H1 (cell line): Measurements from ENCODE around the gene COL4A1. TPM values are rescaled to one million over a fixed set of nuclear protein-coding genes. Genes with fewer than 3 reads are reported as not detected.

Experiments used
- CTCF ChIA-PET: fragments of 300-600 bp; sonication (Branson Sonifier 250); formaldehyde crosslinking; loops from one replicate; lab custom pipeline; 2021; ENCODE audit not compliant: partially characterized antibody; lab: Charles Lee
- POLR2A ChIA-PET: fragments of 300-600 bp; sonication (Branson Sonifier 250); formaldehyde crosslinking; loops from one replicate; lab custom pipeline; 2021; ENCODE audit warnings: inconsistent platforms; ENCODE audit not compliant: partially characterized antibody; lab: Charles Lee
- DNase-seq, 2 experiments: peaks; one replicate each; pipeline versions ENCODE4 v3.0.0 to v3.0.0-alpha.2; 2010 to 2022; ENCODE audit warnings: low spot score in 2 of 2, low read depth in 1 of 2, mixed read lengths in 1 of 2
- FAIRE-seq: peaks from 2 replicates; lab custom pipeline; 2011; peaks lifted over from hg19 to GRCh38; lab: Jason Lieb, UNC
- H2AFZ ChIP-seq: 2 replicates; pipeline ENCODE4 v1.8.1; 2012; ENCODE audit warnings: low read length, inconsistent platforms
- H2AK5ac ChIP-seq: 2 replicates; pipeline ENCODE4 v1.6.1; 2013; ENCODE audit warnings: low read depth, low read length
- H2BK120ac ChIP-seq: replicated peaks from 2 replicates; pipeline ENCODE3; 2013; ENCODE audit warnings: low read depth, low read length, inconsistent platforms
- H2BK12ac ChIP-seq: 2 replicates; pipeline ENCODE4 v1.6.1; 2013; ENCODE audit warnings: low read depth, low read length
- H2BK15ac ChIP-seq: 2 replicates; pipeline ENCODE4 v1.6.1; 2013; ENCODE audit warnings: low read length
- H2BK20ac ChIP-seq: 2 replicates; pipeline ENCODE4 v1.6.1; 2013; ENCODE audit warnings: low read length
- H2BK5ac ChIP-seq: 2 replicates; pipeline ENCODE4 v1.6.1; 2013; ENCODE audit warnings: low read depth, low read length
- H3K14ac ChIP-seq: 2 replicates; pipeline ENCODE4 v1.6.1; 2013; ENCODE audit warnings: inconsistent platforms; ENCODE audit not compliant: insufficient read length
- H3K18ac ChIP-seq: 2 replicates; pipeline ENCODE4 v1.6.1; 2013; ENCODE audit warnings: low read length; ENCODE audit errors: extremely low read depth
- H3K23ac ChIP-seq: 2 replicates; pipeline ENCODE4 v1.6.1; 2013; ENCODE audit warnings: inconsistent platforms; ENCODE audit not compliant: insufficient read length
- H3K23me2 ChIP-seq: 2 replicates; pipeline ENCODE4 v1.6.1; 2013; ENCODE audit warnings: low read depth, low read length
- H3K27ac ChIP-seq: 2 replicates; pipeline ENCODE4 v1.6.1; 2011; ENCODE audit warnings: low read depth, low read length, inconsistent platforms
- H3K27me3 ChIP-seq, 4 experiments: replicated peaks in 1 of 4; 1 replicate in 1 of 4; 2 replicates in 3 of 4; pipeline versions ENCODE4 v1.6.1 to v1.8.1; 2011 to 2013; ENCODE audit warnings: low read length in 3 of 4, mild to moderate bottlenecking in 3 of 4, inconsistent platforms in 2 of 4, mixed read lengths in 2 of 4, moderate library complexity in 1 of 4; ENCODE audit not compliant: control insufficient read depth in 3 of 4, insufficient read depth in 3 of 4; ENCODE audit errors: extremely low read depth in 1 of 4
- H3K36me3 ChIP-seq, 4 experiments: 2 replicates each; pipeline versions ENCODE4 v1.6.1 to v1.8.1; 2011 to 2013; ENCODE audit warnings: mild to moderate bottlenecking in 4 of 4, low read length in 3 of 4, moderate library complexity in 2 of 4, control low read depth in 1 of 4, inconsistent platforms in 1 of 4; ENCODE audit not compliant: insufficient read depth in 4 of 4, control insufficient read depth in 2 of 4
- H3K4ac ChIP-seq: replicated peaks from 2 replicates; pipeline ENCODE3; 2013; ENCODE audit warnings: low read length, low read depth, mixed read lengths, inconsistent platforms; ENCODE audit not compliant: insufficient read length
- H3K4me1 ChIP-seq, 4 experiments: replicated peaks in 1 of 4; 1 replicate in 1 of 4; 2 replicates in 3 of 4; pipeline versions ENCODE4 v1.6.1 to v1.8.1; 2011 to 2013; ENCODE audit warnings: low read length in 3 of 4, inconsistent platforms in 2 of 4, mixed read lengths in 1 of 4; ENCODE audit not compliant: insufficient read depth in 4 of 4, control insufficient read depth in 3 of 4
- H3K4me2 ChIP-seq, 2 experiments: 2 replicates each; pipeline versions ENCODE4 v1.6.1 to v1.8.1; 2011 to 2013; ENCODE audit warnings: low read depth in 2 of 2, low read length in 2 of 2, control low read depth in 1 of 2, inconsistent platforms in 1 of 2, mild to moderate bottlenecking in 1 of 2; ENCODE audit not compliant: insufficient read depth in 1 of 2
- H3K4me3 ChIP-seq, 4 experiments: fragments of 200-600, 300-600 bp in 1 of 4; sonication (generic), shearing (Covaris generic), sonication (Bioruptor Twin) in 1 of 4; 2 replicates each; pipeline versions ENCODE4 v1.5.1 to v1.8.1; 2011 to 2016; ENCODE audit warnings: low read length in 4 of 4, low read depth in 3 of 4, control low read depth in 2 of 4, inconsistent platforms in 2 of 4, mild to moderate bottlenecking in 2 of 4, mixed read lengths in 1 of 4, moderate library complexity in 1 of 4; ENCODE audit not compliant: insufficient read depth in 2 of 4; ENCODE audit errors: extremely low read depth in 1 of 4
- H3K56ac ChIP-seq: replicated peaks from 2 replicates; pipeline ENCODE3; 2013; ENCODE audit warnings: low read depth, mild to moderate bottlenecking, mixed read lengths, low read length, inconsistent platforms; ENCODE audit not compliant: insufficient read length
- H3K79me1 ChIP-seq: 2 replicates; pipeline ENCODE4 v1.6.1; 2013; ENCODE audit warnings: low read depth, low read length, control low read depth
- H3K79me2 ChIP-seq, 2 experiments: 2 replicates each; pipeline versions ENCODE4 v1.6.1 to v1.8.1; 2012 to 2013; ENCODE audit warnings: low read length in 2 of 2, mild to moderate bottlenecking in 2 of 2, inconsistent platforms in 1 of 2; ENCODE audit not compliant: insufficient read depth in 2 of 2, control insufficient read depth in 1 of 2
- H3K9ac ChIP-seq, 4 experiments: replicated peaks in 1 of 4; 1 replicate in 1 of 4; 2 replicates in 3 of 4; pipeline versions ENCODE4 v1.6.1 to v1.8.1; 2011 to 2013; ENCODE audit warnings: low read depth in 3 of 4, low read length in 3 of 4, control low read depth in 2 of 4, mild to moderate bottlenecking in 2 of 4, moderate library complexity in 2 of 4, inconsistent platforms in 1 of 4; ENCODE audit errors: extremely low read depth in 1 of 4
- H3K9me3 ChIP-seq, 2 experiments: 2 replicates each; pipeline versions ENCODE4 v1.6.1 to v1.8.1; 2012 to 2013; ENCODE audit warnings: mild to moderate bottlenecking in 2 of 2, moderate library complexity in 2 of 2, control low read depth in 1 of 2, inconsistent platforms in 1 of 2, low read depth in 1 of 2, low read length in 1 of 2, mixed read lengths in 1 of 2; ENCODE audit not compliant: insufficient read depth in 2 of 2
- H4K20me1 ChIP-seq, 2 experiments: replicated peaks in 1 of 2; 2 replicates each; pipeline versions ENCODE3 to v1.8.1; 2011 to 2013; ENCODE audit warnings: inconsistent platforms in 2 of 2, low read length in 2 of 2, mild to moderate bottlenecking in 1 of 2; ENCODE audit not compliant: insufficient read depth in 2 of 2, control insufficient read depth in 1 of 2
- H4K5ac ChIP-seq: 2 replicates; pipeline ENCODE4 v1.6.1; 2013; ENCODE audit warnings: low read length, low read depth, mixed read lengths, inconsistent platforms; ENCODE audit not compliant: insufficient read length
- H4K8ac ChIP-seq: 2 replicates; pipeline ENCODE4 v1.8.0; 2013; ENCODE audit warnings: mild to moderate bottlenecking, moderate library complexity, low read length, inconsistent platforms; ENCODE audit not compliant: insufficient read depth; ENCODE audit errors: extremely low read depth
- H4K91ac ChIP-seq: replicated peaks from 2 replicates; pipeline ENCODE3; 2013; ENCODE audit warnings: low read length, mixed read lengths, inconsistent platforms; ENCODE audit not compliant: insufficient read length
- CREB1 ChIP-seq: IDR thresholded peaks from 2 replicates; pipeline ENCODE4 v1.6.1; 2012; ENCODE audit warnings: inconsistent platforms
- NRF1 ChIP-seq: IDR thresholded peaks from 2 replicates; pipeline ENCODE4 v1.6.1; 2011; ENCODE audit warnings: mild to moderate bottlenecking, low read depth, low read length, improper control_type of control experiment
- RBBP5 ChIP-seq: IDR thresholded peaks from 2 replicates; pipeline ENCODE4 v1.7.1; 2012; ENCODE audit warnings: low read depth, mild to moderate bottlenecking, inconsistent platforms, low read length, moderate library complexity, borderline replicate concordance
- RFX5 ChIP-seq: IDR thresholded peaks from 2 replicates; pipeline ENCODE4 v1.6.1; 2011; ENCODE audit warnings: low read depth, low read length, improper control_type of control experiment, borderline replicate concordance
- RNF2 ChIP-seq: fragments of 200-900, 300-1000 bp; sonication (generic); IDR thresholded peaks from 2 replicates; pipeline ENCODE4 v1.7.1; 2016; ENCODE audit warnings: borderline replicate concordance, low read depth, mild to moderate bottlenecking, antibody characterized with exemption, low read length; ENCODE audit not compliant: poor library complexity, severe bottlenecking; ENCODE audit errors: missing control alignments
- WGBS, 2 experiments: shearing (Covaris generic) in 1 of 2; methylation state at CpG; one replicate each; pipeline versions ENCODE4 v1.1.6 to v1.1.7; 2013 to 2015; ENCODE audit warnings: low lambda C conversion rate in 2 of 2, mixed read lengths in 2 of 2, inconsistent platforms in 1 of 2, low coverage in 1 of 2, missing lambda C conversion rate in 1 of 2; ENCODE audit not compliant: insufficient replicate concordance in 2 of 2, insufficient coverage in 1 of 2, insufficient read length in 1 of 2; ENCODE audit errors: extremely low coverage in 1 of 2, missing lambda C conversion rate in 1 of 2; 5-methylcytosine and 5-hydroxymethylcytosine counted together
- polyA plus RNA-seq, 7 experiments: library from polyadenylated mRNA; depleted of rRNA in 3 of 7; stranded (reverse) in 5 of 7; unstranded in 2 of 7; fragments of >200 nt in 5 of 7; fragments of 200-250 nt in 2 of 7; gene quantifications; 1 replicate in 5 of 7; 2 replicates in 1 of 7; 4 replicates in 1 of 7; pipeline versions ENCODE4 v1.2.1 to v1.2.3, GENCODE V29; 2011 to 2013; ENCODE audit warnings: missing spikeins in 2 of 7, mixed read lengths in 2 of 7
- total RNA-seq: library from RNA; stranded (reverse); fragmentation: NEBNext Ultra II Directional; extraction: Animal tissue kit (Norgen Biotek cat#: 25700); gene quantifications from 2 replicates; pipeline ENCODE4 v1.2.1, GENCODE V29; 2021

Gene COL4A1
- total and polyA plus RNA-seq, 2 of the 8 experiments (the other 6 are each of a cell fraction or from before 2014, with no cell fraction given), result 30.7 to 82.0 TPM

DNA sequence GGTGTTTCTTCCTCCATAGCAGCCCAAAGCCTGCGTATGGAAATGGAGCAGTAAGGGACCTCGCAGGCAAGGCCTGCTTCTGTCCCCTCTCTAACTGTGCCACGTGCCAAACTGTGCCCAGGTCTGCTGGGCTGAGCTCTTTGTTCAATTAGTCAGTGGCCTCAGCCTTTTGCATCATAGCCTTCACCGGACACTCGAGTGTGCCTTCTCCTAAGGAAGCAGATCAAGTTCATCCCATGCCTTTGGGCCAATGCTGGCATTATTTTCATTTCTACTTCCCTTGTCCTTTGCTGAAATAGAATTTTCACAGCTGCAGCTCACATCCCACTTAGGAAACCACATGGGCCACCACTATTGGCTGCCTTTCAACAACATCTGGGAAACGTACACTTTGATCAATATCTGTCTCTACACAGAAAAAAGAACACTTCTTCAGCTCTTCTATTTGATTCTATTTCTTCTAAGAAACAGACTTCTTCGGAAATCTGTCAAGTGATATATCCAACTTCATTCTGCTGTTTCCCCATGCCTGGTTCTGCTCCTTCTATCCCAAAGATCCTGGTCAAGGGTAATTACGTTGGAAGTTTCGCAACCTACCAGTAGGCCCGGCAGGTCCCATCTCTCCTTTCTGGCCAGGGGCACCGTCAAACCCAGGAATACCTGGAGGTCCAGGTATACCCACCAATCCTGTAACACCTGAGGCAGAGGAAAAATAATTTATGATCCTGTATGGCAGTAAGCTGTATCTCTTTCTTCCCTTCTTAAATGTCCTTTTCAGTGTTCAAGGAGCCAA is 143.9 kb downstream of the COL4A1 start:
- no peak overlapping the region for H4K91ac ChIP-seq
- no peak overlapping the region for H2BK12ac ChIP-seq
- H3K9me3 ChIP-seq, result no peaks in the 10 kb centered on the region
- H3K27ac ChIP-seq, result no peak overlapping the region
- no peak overlapping the region for H3K4ac ChIP-seq
- no peak overlapping the region for H2AK5ac ChIP-seq
- no peaks in the 10 kb centered on the region for H4K20me1 ChIP-seq
- no peak overlapping the region for H2BK120ac ChIP-seq
- H3K9ac ChIP-seq, result no peak overlapping the region
- TF ChIP-seq RFX5, result no peak
- TF ChIP-seq RNF2, result no peak
- TF ChIP-seq NRF1, result no peak
- TF ChIP-seq CREB1, result no peak
- TF ChIP-seq RBBP5, result no peak
- no peaks in the 10 kb centered on the region; the same call in 1 of the 2 replicates for H3K79me1 ChIP-seq
- H3K4me3 ChIP-seq, result no peak overlapping the region
- H3K18ac ChIP-seq, result no peak overlapping the region
- no peak overlapping the region for H3K14ac ChIP-seq
- no peak overlapping the region for H3K23ac ChIP-seq
- H2BK5ac ChIP-seq, result no peak overlapping the region
- no peaks in the 10 kb centered on the region for H3K23me2 ChIP-seq
- H2BK20ac ChIP-seq, result no peak overlapping the region
- H3K4me2 ChIP-seq, result no peak overlapping the region
- DNase-seq (no peak), FAIRE-seq (no peak)
- no peak overlapping the region for H2BK15ac ChIP-seq
- POLR2A ChIA-PET, result no interaction called here
- H3K56ac ChIP-seq, result no peak overlapping the region
- CTCF ChIA-PET, result interaction anchor here (0.6 kb wide), 1 partner anchor 332 kb away, joined by 3 read pairs; no protein-coding TSS in a partner anchor
- 95% methylated on average over 11 of the region's 11 CpGs; no CpG with 5 or more reads in 1 of the 2 experiments for WGBS, 2 experiments
- peaks cover 0 to 22% (median 9%) of the 10 kb centered on the region in 4 experiments; a peak in 6 of 8 replicates for H3K36me3 ChIP-seq
- H4K5ac ChIP-seq, result no peak overlapping the region
- no peaks in the 10 kb centered on the region for H3K27me3 ChIP-seq
- H2AFZ ChIP-seq, result no peak overlapping the region
- no peaks in the 10 kb centered on the region for H3K79me2 ChIP-seq
- H4K8ac ChIP-seq, result no peak overlapping the region
- no peaks in the 10 kb centered on the region for H3K4me1 ChIP-seq
